ENCODE results near the gene SFSWAP. TPM values are rescaled to one million over a fixed set of nuclear protein-coding genes. Genes with fewer than 3 reads are reported as not detected.

Gene SFSWAP
- total RNA-seq, 3 donors from 2014 or later = 34.5 to 52.7 (median 50.7) TPM

GRCh38 chr12:131844140-131844539 is 133.2 kb downstream of the SFSWAP start:
- H3K4me1 ChIP-seq (ENCODE audit: low read depth) = no peaks in the 10 kb centered on the region
- no peak overlapping the region for H3K4me3 ChIP-seq
- H3K36me3 ChIP-seq (ENCODE audit: low read depth) = no peaks in the 10 kb centered on the region
- intact Hi-C loops (cut with DNase I, micrococcal nuclease) = no loop called here
- no peak for DNase-seq
- H3K9me3 ChIP-seq = no peaks in the 10 kb centered on the region
- TF ChIP-seq, protein P1, sequence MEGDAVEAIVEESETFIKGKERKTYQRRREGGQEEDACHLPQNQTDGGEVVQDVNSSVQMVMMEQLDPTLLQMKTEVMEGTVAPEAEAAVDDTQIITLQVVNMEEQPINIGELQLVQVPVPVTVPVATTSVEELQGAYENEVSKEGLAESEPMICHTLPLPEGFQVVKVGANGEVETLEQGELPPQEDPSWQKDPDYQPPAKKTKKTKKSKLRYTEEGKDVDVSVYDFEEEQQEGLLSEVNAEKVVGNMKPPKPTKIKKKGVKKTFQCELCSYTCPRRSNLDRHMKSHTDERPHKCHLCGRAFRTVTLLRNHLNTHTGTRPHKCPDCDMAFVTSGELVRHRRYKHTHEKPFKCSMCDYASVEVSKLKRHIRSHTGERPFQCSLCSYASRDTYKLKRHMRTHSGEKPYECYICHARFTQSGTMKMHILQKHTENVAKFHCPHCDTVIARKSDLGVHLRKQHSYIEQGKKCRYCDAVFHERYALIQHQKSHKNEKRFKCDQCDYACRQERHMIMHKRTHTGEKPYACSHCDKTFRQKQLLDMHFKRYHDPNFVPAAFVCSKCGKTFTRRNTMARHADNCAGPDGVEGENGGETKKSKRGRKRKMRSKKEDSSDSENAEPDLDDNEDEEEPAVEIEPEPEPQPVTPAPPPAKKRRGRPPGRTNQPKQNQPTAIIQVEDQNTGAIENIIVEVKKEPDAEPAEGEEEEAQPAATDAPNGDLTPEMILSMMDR (IDR thresholded peaks at IDR 0.05) = no peak
- ATAC-seq = no peak

GRCh38 chr12:131844656-131845055 is 133.8 kb downstream of the SFSWAP start:
- intact Hi-C loops (cut with DNase I, micrococcal nuclease) = no loop called here
- ATAC-seq = no peak
- Histone ChIP-seq H3K36me3 (ENCODE audit: low read depth) (no peaks in the 10 kb centered on the region), H3K9me3 (no peaks in the 10 kb centered on the region), H3K4me1 (ENCODE audit: low read depth) (no peaks in the 10 kb centered on the region), H3K4me3 (no peak overlapping the region)
- TF ChIP-seq, protein P1 (IDR thresholded peaks at IDR 0.05) = no peak
- no peak for DNase-seq

DNA sequence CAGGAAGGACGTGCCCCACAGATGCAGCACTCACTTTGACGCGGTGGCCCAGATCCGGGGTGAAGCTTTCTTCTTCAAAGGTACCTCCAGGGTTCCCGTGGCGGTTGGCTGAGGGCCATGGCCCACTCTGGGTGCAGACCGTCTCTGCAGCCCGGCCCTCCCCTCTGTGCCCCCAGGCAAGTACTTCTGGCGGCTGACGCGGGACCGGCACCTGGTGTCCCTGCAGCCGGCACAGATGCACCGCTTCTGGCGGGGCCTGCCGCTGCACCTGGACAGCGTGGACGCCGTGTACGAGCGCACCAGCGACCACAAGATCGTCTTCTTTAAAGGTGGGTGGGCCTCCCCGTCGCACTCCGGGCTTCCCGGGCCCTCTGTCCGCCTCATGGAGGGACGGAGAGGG is 134.2 kb downstream of the SFSWAP start:
- ATAC-seq = no peak
- Histone ChIP-seq H3K4me1 (ENCODE audit: low read depth) (no peaks in the 10 kb centered on the region), H3K36me3 (ENCODE audit: low read depth) (no peaks in the 10 kb centered on the region), H3K4me3 (no peak overlapping the region), H3K9me3 (no peaks in the 10 kb centered on the region)
- DNase-seq = peak in 1 of 3 donors; percentile 48
- TF ChIP-seq, protein P1 (IDR thresholded peaks at IDR 0.05) = no peak
- intact Hi-C loops (cut with DNase I, micrococcal nuclease) = no loop called here

DNA sequence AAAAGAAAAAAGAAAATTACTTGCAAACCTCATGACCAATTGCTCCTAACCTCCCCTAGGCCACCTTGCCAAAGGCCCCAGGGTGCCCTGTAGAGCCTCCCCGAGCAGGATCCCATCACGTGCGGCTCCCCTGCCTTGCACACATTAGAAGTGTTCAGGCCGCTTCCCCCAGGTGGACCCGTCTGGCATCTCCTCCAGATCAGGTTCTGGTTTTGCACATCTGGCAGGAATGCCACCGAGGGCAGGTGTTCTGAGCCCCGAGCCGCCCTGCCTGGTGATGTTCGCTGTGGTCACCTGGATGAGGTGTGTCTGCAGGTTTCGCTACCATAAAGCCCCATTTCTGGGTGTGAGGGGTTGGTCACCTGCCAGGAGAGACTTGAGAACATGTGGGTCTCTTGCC is 136.6 kb downstream of the SFSWAP start:
- H3K4me3 ChIP-seq = no peak overlapping the region
- intact Hi-C loops (cut with DNase I, micrococcal nuclease) = no loop called here
- H3K4me1 ChIP-seq (ENCODE audit: low read depth) = no peaks in the 10 kb centered on the region
- H3K36me3 ChIP-seq (ENCODE audit: low read depth) = no peaks in the 10 kb centered on the region
- TF ChIP-seq, protein P1 (IDR thresholded peaks at IDR 0.05) = no peak
- no peak for ATAC-seq
- peak in 1 of 3 donors; percentile 27 for DNase-seq
- no peaks in the 10 kb centered on the region for H3K9me3 ChIP-seq

DNA sequence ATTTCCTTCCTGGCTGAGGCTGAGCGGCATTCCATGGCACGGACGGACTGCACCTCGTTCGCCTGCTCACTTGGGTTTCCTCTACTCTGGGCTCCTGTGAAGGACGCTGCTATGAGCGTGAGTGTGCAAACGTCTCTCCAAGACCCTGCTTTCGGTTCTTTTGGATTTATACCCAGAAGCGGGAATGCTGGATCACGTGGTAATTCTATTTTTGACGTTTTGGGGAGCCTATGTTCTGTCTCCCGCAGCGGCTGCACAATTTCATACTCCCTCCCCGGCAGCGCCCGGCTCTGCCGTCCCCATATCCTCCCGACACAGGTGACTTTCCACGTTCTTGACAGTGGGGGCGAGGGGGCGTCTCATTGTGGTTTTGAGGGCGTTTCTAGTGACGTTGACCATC is 137.9 kb downstream of the SFSWAP start:
- Histone ChIP-seq H3K9me3 (no peaks in the 10 kb centered on the region), H3K36me3 (ENCODE audit: low read depth) (no peaks in the 10 kb centered on the region), H3K4me1 (ENCODE audit: low read depth) (no peaks in the 10 kb centered on the region), H3K4me3 (no peak overlapping the region)
- intact Hi-C loops (cut with DNase I, micrococcal nuclease) = no loop called here
- ATAC-seq (no peak), DNase-seq (no peak)
- TF ChIP-seq, protein P1 (IDR thresholded peaks at IDR 0.05) = no peak

Other genes starting within 250 kb of the SFSWAP start
- gene MMP17, start 117.3 kb downstream of the SFSWAP start, total RNA-seq = 1 to 10 TPM; 1.1 to 5.3 (median 1.4) TPM
- gene ULK1, start 183.5 kb downstream of the SFSWAP start, total RNA-seq = 10 to 100 TPM; 20.0 to 60.4 (median 28.3) TPM
- gene PUS1, start 218.2 kb downstream of the SFSWAP start, total RNA-seq = 10 to 100 TPM; 21.0 to 28.3 (median 22.9) TPM
- gene EP400, start 238.9 kb downstream of the SFSWAP start, total RNA-seq = 10 to 100 TPM; 34.9 to 47.8 (median 40.7) TPM

All from mucosa of descending colon (tissue), 3 donors.